ENCODE results near the gene TBC1D20. TPM values are rescaled to one million over a fixed set of nuclear protein-coding genes. Genes with fewer than 3 reads are reported as not detected.

TBC1D20 gene
- total RNA-seq, 1 experiment from 2014 or later, result 24.2 TPM

GRCh38 chr20:404088-404487 lies 58.2 kb downstream of the TBC1D20 start:
- Histone ChIP-seq H4K20me1 (ENCODE audit: low read length) (no peaks in the 10 kb centered on the region), H3K36me3 (ENCODE audit: low read depth, low read length) (no peaks in the 10 kb centered on the region), H3F3A (ENCODE audit: low read length, unreplicated experiment) (no peaks in the 10 kb centered on the region), H3K9ac (ENCODE audit: low read length) (no peak overlapping the region), H3K4me3 (ENCODE audit: low read length) (no peak overlapping the region), H3K27ac (ENCODE audit: low read length) (no peak overlapping the region), H3K9me2 (replicated peaks; ENCODE audit: low read length) (no peaks in the 10 kb centered on the region), H2AFZ (ENCODE audit: low read length) (no peak overlapping the region), H3K4me2 (ENCODE audit: low read length) (no peak overlapping the region), H3K79me2 (ENCODE audit: low read length) (peaks cover 10% of the 10 kb centered on the region), H3K27me3 (ENCODE audit: low read length) (no peaks in the 10 kb centered on the region), H3K4me1 (ENCODE audit: insufficient read depth, low read length) (peaks cover 38% of the 10 kb centered on the region), H3K9me3 (ENCODE audit: low read length) (no peaks in the 10 kb centered on the region)
- ATAC-seq (no peak), DNase-seq (no peak)
- ChIA-PET POLR2A (ENCODE audit: unreplicated experiment) (no interaction called here), CTCF (no interaction called here)
- no TSS peak for BruUV-seq (replicated peaks)
- TF ChIP-seq CTCF (conservative IDR thresholded peaks at IDR 0.05; ENCODE audit: low read depth, low read length) (no peak), EZH2 (IDR thresholded peaks at IDR 0.05; ENCODE audit: low read length, unreplicated experiment) (no peak), EZH2phosphoT487 (IDR thresholded peaks at IDR 0.05; ENCODE audit: borderline replicate concordance, low read length) (no peak)
- intact Hi-C loops (cut with micrococcal nuclease), result loop anchor here (5.0 kb wide), 1 partner anchor 42 kb away; no protein-coding TSS in a partner anchor

- POLR2A ChIA-PET (ENCODE audit: unreplicated experiment), result no interaction called here
- BruUV-seq (replicated peaks), result no TSS peak
- Histone ChIP-seq H3K4me1 (ENCODE audit: insufficient read depth, low read length) (peaks cover 34% of the 10 kb centered on the region), H3K36me3 (ENCODE audit: low read depth, low read length) (no peaks in the 10 kb centered on the region), H3K27me3 (ENCODE audit: low read length) (no peaks in the 10 kb centered on the region), H3K9me3 (ENCODE audit: low read length) (no peaks in the 10 kb centered on the region), H3K9me2 (replicated peaks; ENCODE audit: low read length) (no peaks in the 10 kb centered on the region), H3K79me2 (ENCODE audit: low read length) (peaks cover 4% of the 10 kb centered on the region), H3F3A (ENCODE audit: low read length, unreplicated experiment) (no peaks in the 10 kb centered on the region), H3K4me2 (ENCODE audit: low read length) (no peak overlapping the region), H3K4me3 (ENCODE audit: low read length) (no peak overlapping the region), H4K20me1 (ENCODE audit: low read length) (no peaks in the 10 kb centered on the region), H3K27ac (ENCODE audit: low read length) (peak overlapping the region; percentile 91), H3K9ac (ENCODE audit: low read length) (no peak overlapping the region), H2AFZ (ENCODE audit: low read length) (no peak overlapping the region)
- CTCF ChIA-PET, result no interaction called here
- intact Hi-C loops (cut with micrococcal nuclease), result loop anchor here (5.0 kb wide), 1 partner anchor 41 kb away; no protein-coding TSS in a partner anchor
- no peak for ATAC-seq
- TF ChIP-seq EZH2phosphoT487 (IDR thresholded peaks at IDR 0.05; ENCODE audit: borderline replicate concordance, low read length), result no peak
- TF ChIP-seq EZH2 (IDR thresholded peaks at IDR 0.05; ENCODE audit: low read length, unreplicated experiment), result no peak
- no peak for TF ChIP-seq CTCF (conservative IDR thresholded peaks at IDR 0.05; ENCODE audit: low read depth, low read length)
- DNase-seq, result no peak
Measured at GRCh38 chr20:403582-403957, 58.8 kb downstream of the TBC1D20 start.

- Histone ChIP-seq H3K27me3 (ENCODE audit: low read length) (no peaks in the 10 kb centered on the region), H3K9me3 (ENCODE audit: low read length) (no peaks in the 10 kb centered on the region), H3K9me2 (replicated peaks; ENCODE audit: low read length) (no peaks in the 10 kb centered on the region), H3F3A (ENCODE audit: low read length, unreplicated experiment) (no peaks in the 10 kb centered on the region), H3K36me3 (ENCODE audit: low read depth, low read length) (0 out of 2 replicates have a peak, but pooled peaks cover under 1% of the 10 kb centered on the region), H3K4me3 (ENCODE audit: low read length) (no peak overlapping the region), H2AFZ (ENCODE audit: low read length) (no peak overlapping the region), H3K27ac (ENCODE audit: low read length) (peak overlapping the region; percentile 91), H3K4me1 (ENCODE audit: insufficient read depth, low read length) (peaks cover 34% of the 10 kb centered on the region), H3K79me2 (ENCODE audit: low read length) (no peaks in the 10 kb centered on the region), H3K9ac (ENCODE audit: low read length) (peak overlapping the region; percentile 65), H3K4me2 (ENCODE audit: low read length) (no peak overlapping the region), H4K20me1 (ENCODE audit: low read length) (no peaks in the 10 kb centered on the region)
- ChIA-PET CTCF (no interaction called here), POLR2A (ENCODE audit: unreplicated experiment) (interaction anchor here (0.9 kb wide), 1 partner anchor 22 kb away, joined by 3 read pairs; the partner anchor contains the start of gene TRIB3)
- TF ChIP-seq EZH2 (IDR thresholded peaks at IDR 0.05; ENCODE audit: low read length, unreplicated experiment), result no peak
- TF ChIP-seq EZH2phosphoT487 (IDR thresholded peaks at IDR 0.05; ENCODE audit: borderline replicate concordance, low read length), result no peak
- no peak for TF ChIP-seq CTCF (conservative IDR thresholded peaks at IDR 0.05; ENCODE audit: low read depth, low read length)
- ATAC-seq, result no peak
- intact Hi-C loops (cut with micrococcal nuclease), result loop anchor here (5.0 kb wide), 1 partner anchor 41 kb away; no protein-coding TSS in a partner anchor
- no peak for DNase-seq
- BruUV-seq (replicated peaks), result no TSS peak
Measured at GRCh38 chr20:402898-403581, 59.3 kb downstream of the TBC1D20 start.
